HEK293 (cell line): ENCODE data around the gene IL6R.

ENCODE experiments used
- CTCF ChIP-seq: fragments of 450-650 bp; formaldehyde crosslinking; IDR thresholded peaks from 2 replicates; pipeline ENCODE4 v1.5.1; 2016; ENCODE audit warnings: missing biosample characterization, missing genetic modification characterization
- GLIS2 ChIP-seq: fragments of 450-650 bp; formaldehyde crosslinking; IDR thresholded peaks from 2 replicates; pipeline ENCODE4 v1.5.1; 2016; ENCODE audit warnings: missing biosample characterization, missing genetic modification characterization
- KLF1 ChIP-seq: fragments of 450-650 bp; formaldehyde crosslinking; IDR thresholded peaks from 2 replicates; pipeline ENCODE4 v1.5.1; 2016; ENCODE audit warnings: missing biosample characterization, missing genetic modification characterization
- KLF9 ChIP-seq: fragments of 450-650 bp; formaldehyde crosslinking; IDR thresholded peaks from 2 replicates; pipeline ENCODE4 v1.5.1; 2016; ENCODE audit warnings: missing biosample characterization, missing genetic modification characterization, low read depth
- PATZ1 ChIP-seq: fragments of 450-650 bp; formaldehyde crosslinking; IDR thresholded peaks from 2 replicates; pipeline ENCODE4 v1.5.1; 2016; ENCODE audit warnings: missing biosample characterization, missing genetic modification characterization
- SP2 ChIP-seq: fragments of 450-650 bp; formaldehyde crosslinking; IDR thresholded peaks from 2 replicates; pipeline ENCODE4 v1.5.1; 2016; ENCODE audit warnings: missing biosample characterization, missing genetic modification characterization
- SP3 ChIP-seq: fragments of 450-650 bp; formaldehyde crosslinking; IDR thresholded peaks from 2 replicates; pipeline ENCODE4 v1.5.1; 2016; ENCODE audit warnings: missing biosample characterization, missing genetic modification characterization
- SP7 ChIP-seq: fragments of 450-650 bp; formaldehyde crosslinking; IDR thresholded peaks from 2 replicates; pipeline ENCODE4 v1.5.1; 2016; ENCODE audit warnings: missing biosample characterization, missing genetic modification characterization
- ZBTB10 ChIP-seq: fragments of 450-650 bp; formaldehyde crosslinking; IDR thresholded peaks from 2 replicates; pipeline ENCODE4 v1.5.1; 2016; ENCODE audit warnings: missing biosample characterization, missing genetic modification characterization
- ZBTB26 ChIP-seq: fragments of 450-650 bp; formaldehyde crosslinking; optimal IDR thresholded peaks from 2 replicates; pipeline ENCODE3; 2016; ENCODE audit warnings: missing biosample characterization, mild to moderate bottlenecking, missing genetic modification characterization
- ZEB2 ChIP-seq: fragments of 450-650 bp; formaldehyde crosslinking; IDR thresholded peaks from 2 replicates; pipeline ENCODE4 v1.5.1; 2016; ENCODE audit warnings: missing biosample characterization, missing genetic modification characterization
- ZFHX2 ChIP-seq: fragments of 450-650 bp; formaldehyde crosslinking; conservative IDR thresholded peaks from 2 replicates; pipeline ENCODE4 v1.5.1; 2016; ENCODE audit warnings: missing biosample characterization, missing genetic modification characterization
- ZNF2 ChIP-seq: fragments of 450-650 bp; formaldehyde crosslinking; IDR thresholded peaks from 2 replicates; pipeline ENCODE4 v1.5.1; 2016; ENCODE audit warnings: missing biosample characterization, missing genetic modification characterization
- ZNF324 ChIP-seq: fragments of 450-650 bp; formaldehyde crosslinking; IDR thresholded peaks from 2 replicates; pipeline ENCODE4 v1.5.1; 2016; ENCODE audit warnings: missing biosample characterization, missing genetic modification characterization
- ZNF341 ChIP-seq: fragments of 450-650 bp; formaldehyde crosslinking; IDR thresholded peaks from 2 replicates; pipeline ENCODE4; 2016; ENCODE audit warnings: low read depth, missing biosample characterization, missing genetic modification characterization
- ZNF501 ChIP-seq: fragments of 450-650 bp; formaldehyde crosslinking; IDR thresholded peaks from 2 replicates; pipeline ENCODE4 v1.5.1; 2016; ENCODE audit warnings: missing biosample characterization, missing genetic modification characterization
- ZNF561 ChIP-seq: fragments of 450-650 bp; IDR thresholded peaks from 2 replicates; pipeline ENCODE4 v1.5.1; 2018; ENCODE audit warnings: missing biosample characterization, missing genetic modification characterization, borderline replicate concordance
- ZNF596 ChIP-seq: fragments of 450-650 bp; IDR thresholded peaks from 2 replicates; pipeline ENCODE4 v1.5.0; 2018; ENCODE audit warnings: missing biosample characterization, mild to moderate bottlenecking, missing genetic modification characterization, moderate library complexity
- ZNF660 ChIP-seq: fragments of 450-650 bp; IDR thresholded peaks from 2 replicates; pipeline ENCODE4 v1.5.1; 2018; ENCODE audit warnings: missing biosample characterization, mild to moderate bottlenecking, missing genetic modification characterization
- ZNF768 ChIP-seq: fragments of 450-650 bp; formaldehyde crosslinking; IDR thresholded peaks from 2 replicates; pipeline ENCODE4 v1.5.1; 2018; ENCODE audit warnings: missing biosample characterization, mild to moderate bottlenecking, missing genetic modification characterization
- ZNF843 ChIP-seq: fragments of 450-650 bp; formaldehyde crosslinking; IDR thresholded peaks from 2 replicates; pipeline ENCODE4 v1.5.1; 2016; ENCODE audit warnings: missing biosample characterization, missing genetic modification characterization
- ZSCAN30 ChIP-seq: fragments of 450-650 bp; IDR thresholded peaks from 2 replicates; pipeline ENCODE4 v1.5.1; 2018; ENCODE audit warnings: missing biosample characterization, mild to moderate bottlenecking, missing genetic modification characterization, moderate library complexity
- TF ChIP-seq, protein P1 (sequence below): fragments of 450-650 bp; formaldehyde crosslinking; IDR thresholded peaks from 2 replicates; pipeline ENCODE4 v1.5.1; 2016; ENCODE audit warnings: missing biosample characterization, missing genetic modification characterization
- TF ChIP-seq, protein P2 (sequence below): fragments of 450-650 bp; formaldehyde crosslinking; IDR thresholded peaks from 2 replicates; pipeline ENCODE4 v1.5.1; 2016; ENCODE audit warnings: missing biosample characterization, missing genetic modification characterization
- TF ChIP-seq, protein P3 (sequence below): IDR thresholded peaks from 2 replicates; pipeline ENCODE4 v1.6.1; 2011; ENCODE audit warnings: mild to moderate bottlenecking, low read depth, low read length, borderline replicate concordance

The IL6R gene

DNA sequence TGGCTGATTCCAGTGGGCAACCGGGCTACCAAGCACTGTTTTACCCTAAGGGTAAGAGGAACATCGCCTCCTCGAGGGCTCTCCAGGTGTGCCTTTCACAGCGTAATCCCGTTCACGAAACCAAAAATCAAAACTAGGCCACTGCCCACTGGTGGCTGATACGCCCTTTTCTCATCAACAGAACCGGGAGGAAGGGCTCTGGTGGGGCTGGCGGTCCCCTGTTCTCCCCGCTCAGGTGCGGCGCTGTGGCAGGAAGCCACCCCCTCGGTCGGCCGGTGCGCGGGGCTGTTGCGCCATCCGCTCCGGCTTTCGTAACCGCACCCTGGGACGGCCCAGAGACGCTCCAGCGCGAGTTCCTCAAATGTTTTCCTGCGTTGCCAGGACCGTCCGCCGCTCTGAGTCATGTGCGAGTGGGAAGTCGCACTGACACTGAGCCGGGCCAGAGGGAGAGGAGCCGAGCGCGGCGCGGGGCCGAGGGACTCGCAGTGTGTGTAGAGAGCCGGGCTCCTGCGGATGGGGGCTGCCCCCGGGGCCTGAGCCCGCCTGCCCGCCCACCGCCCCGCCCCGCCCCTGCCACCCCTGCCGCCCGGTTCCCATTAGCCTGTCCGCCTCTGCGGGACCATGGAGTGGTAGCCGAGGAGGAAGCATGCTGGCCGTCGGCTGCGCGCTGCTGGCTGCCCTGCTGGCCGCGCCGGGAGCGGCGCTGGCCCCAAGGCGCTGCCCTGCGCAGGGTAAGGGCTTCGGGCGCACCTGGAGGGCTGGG, at the start of gene IL6R (continued):
- TF ChIP-seq ZNF843 (tag by site-specific recombination): 0 out of 2 replicates have a peak, but pooled peaks have one; percentile 37
- TF ChIP-seq ZNF324 (tag by site-specific recombination): peak; percentile 27; the same call in 1 of the 2 replicates
- peak; percentile 78 for TF ChIP-seq ZNF660 (tag by site-specific recombination)
- peak; percentile 94 for TF ChIP-seq ZEB2
- peak; percentile 68 for TF ChIP-seq ZFHX2 (tag by site-specific recombination)
- peak; percentile 49 for TF ChIP-seq SP2 (tag by site-specific recombination)
- 0 out of 2 replicates have a peak, but pooled peaks have one; percentile 36 for TF ChIP-seq ZNF561 (tag by site-specific recombination)
- no peak for TF ChIP-seq ZNF596 (tag by site-specific recombination)
- peak; percentile 61 for TF ChIP-seq SP3 (tag by site-specific recombination)
- TF ChIP-seq GLIS2 (tag by site-specific recombination): peak; percentile 17
- peak; percentile 73; the same call in 1 of the 2 replicates for TF ChIP-seq ZNF768 (tag by site-specific recombination)
- peak; percentile 83 for TF ChIP-seq ZNF341 (tag by site-specific recombination)
- TF ChIP-seq PATZ1: peak; percentile 75
- peak; percentile 65 for TF ChIP-seq ZBTB26 (tag by site-specific recombination)
- peak; percentile 98 for TF ChIP-seq CTCF
- TF ChIP-seq, protein P1, sequence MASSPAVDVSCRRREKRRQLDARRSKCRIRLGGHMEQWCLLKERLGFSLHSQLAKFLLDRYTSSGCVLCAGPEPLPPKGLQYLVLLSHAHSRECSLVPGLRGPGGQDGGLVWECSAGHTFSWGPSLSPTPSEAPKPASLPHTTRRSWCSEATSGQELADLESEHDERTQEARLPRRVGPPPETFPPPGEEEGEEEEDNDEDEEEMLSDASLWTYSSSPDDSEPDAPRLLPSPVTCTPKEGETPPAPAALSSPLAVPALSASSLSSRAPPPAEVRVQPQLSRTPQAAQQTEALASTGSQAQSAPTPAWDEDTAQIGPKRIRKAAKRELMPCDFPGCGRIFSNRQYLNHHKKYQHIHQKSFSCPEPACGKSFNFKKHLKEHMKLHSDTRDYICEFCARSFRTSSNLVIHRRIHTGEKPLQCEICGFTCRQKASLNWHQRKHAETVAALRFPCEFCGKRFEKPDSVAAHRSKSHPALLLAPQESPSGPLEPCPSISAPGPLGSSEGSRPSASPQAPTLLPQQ: peak; percentile 26; the same call in 1 of the 2 replicates
- TF ChIP-seq ZNF501 (tag by site-specific recombination): peak; percentile 36; the same call in 1 of the 2 replicates
- TF ChIP-seq ZNF2 (tag by site-specific recombination): peak; percentile 54; the same call in 1 of the 2 replicates
- TF ChIP-seq KLF9 (tag by site-specific recombination): peak; percentile 35; the same call in 1 of the 2 replicates
- peak; percentile 55; the same call in 1 of the 2 replicates for TF ChIP-seq ZBTB10 (tag by site-specific recombination)
- TF ChIP-seq KLF1 (tag by site-specific recombination): peak; percentile 54
- peak; percentile 70 for TF ChIP-seq SP7 (tag by site-specific recombination)
- TF ChIP-seq, protein P2, sequence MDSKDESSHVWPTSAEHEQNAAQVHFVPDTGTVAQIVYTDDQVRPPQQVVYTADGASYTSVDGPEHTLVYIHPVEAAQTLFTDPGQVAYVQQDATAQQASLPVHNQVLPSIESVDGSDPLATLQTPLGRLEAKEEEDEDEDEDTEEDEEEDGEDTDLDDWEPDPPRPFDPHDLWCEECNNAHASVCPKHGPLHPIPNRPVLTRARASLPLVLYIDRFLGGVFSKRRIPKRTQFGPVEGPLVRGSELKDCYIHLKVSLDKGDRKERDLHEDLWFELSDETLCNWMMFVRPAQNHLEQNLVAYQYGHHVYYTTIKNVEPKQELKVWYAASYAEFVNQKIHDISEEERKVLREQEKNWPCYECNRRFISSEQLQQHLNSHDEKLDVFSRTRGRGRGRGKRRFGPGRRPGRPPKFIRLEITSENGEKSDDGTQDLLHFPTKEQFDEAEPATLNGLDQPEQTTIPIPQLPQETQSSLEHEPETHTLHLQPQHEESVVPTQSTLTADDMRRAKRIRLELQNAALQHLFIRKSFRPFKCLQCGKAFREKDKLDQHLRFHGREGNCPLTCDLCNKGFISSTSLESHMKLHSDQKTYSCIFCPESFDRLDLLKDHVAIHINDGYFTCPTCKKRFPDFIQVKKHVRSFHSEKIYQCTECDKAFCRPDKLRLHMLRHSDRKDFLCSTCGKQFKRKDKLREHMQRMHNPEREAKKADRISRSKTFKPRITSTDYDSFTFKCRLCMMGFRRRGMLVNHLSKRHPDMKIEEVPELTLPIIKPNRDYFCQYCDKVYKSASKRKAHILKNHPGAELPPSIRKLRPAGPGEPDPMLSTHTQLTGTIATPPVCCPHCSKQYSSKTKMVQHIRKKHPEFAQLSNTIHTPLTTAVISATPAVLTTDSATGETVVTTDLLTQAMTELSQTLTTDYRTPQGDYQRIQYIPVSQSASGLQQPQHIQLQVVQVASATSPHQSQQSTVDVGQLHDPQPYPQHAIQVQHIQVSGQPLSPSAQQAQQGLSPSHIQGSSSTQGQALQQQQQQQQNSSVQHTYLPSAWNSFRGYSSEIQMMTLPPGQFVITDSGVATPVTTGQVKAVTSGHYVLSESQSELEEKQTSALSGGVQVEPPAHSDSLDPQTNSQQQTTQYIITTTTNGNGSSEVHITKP (tag by site-specific recombination): peak; percentile 72
- TF ChIP-seq, protein P3, sequence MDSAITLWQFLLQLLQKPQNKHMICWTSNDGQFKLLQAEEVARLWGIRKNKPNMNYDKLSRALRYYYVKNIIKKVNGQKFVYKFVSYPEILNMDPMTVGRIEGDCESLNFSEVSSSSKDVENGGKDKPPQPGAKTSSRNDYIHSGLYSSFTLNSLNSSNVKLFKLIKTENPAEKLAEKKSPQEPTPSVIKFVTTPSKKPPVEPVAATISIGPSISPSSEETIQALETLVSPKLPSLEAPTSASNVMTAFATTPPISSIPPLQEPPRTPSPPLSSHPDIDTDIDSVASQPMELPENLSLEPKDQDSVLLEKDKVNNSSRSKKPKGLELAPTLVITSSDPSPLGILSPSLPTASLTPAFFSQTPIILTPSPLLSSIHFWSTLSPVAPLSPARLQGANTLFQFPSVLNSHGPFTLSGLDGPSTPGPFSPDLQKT: no peak
- TF ChIP-seq ZSCAN30 (tag by site-specific recombination): peak; percentile 15; the same call in 1 of the 2 replicates
